Activated CD8-positive, alpha-beta memory T cell treated with anti-CD3 and anti-CD28 coated beads, Interleukin-2, amount 50 U/mL, for 4 hours (primary cell): ENCODE data around the gene CAMTA1.

ENCODE experiments used
- DNase-seq: peaks from one replicate; pipeline ENCODE4 v3.0.0-alpha.2; 2020

Gene CAMTA1

GRCh38 chr1:7473223-7474142 is 688.2 kb downstream of the CAMTA1 start:
- DNase-seq = no peak

DNA sequence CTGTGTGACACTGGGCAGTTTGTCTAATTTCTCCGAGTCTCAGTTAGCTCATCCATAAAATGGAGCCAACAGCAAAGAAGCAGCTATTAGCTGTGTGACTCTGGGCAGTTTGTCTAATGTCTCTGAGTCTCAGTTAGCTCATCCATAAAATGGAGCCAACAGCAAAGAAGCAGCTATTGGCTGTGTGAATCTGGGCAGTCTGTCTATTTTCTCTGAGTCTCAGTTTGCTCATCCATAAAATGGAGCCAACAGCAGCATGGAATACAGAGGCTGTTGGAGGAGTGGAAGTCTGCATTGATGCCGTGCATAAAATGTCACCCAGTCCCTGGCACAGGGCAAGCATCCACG is 688.9 kb downstream of the CAMTA1 start:
- no peak for DNase-seq

DNA sequence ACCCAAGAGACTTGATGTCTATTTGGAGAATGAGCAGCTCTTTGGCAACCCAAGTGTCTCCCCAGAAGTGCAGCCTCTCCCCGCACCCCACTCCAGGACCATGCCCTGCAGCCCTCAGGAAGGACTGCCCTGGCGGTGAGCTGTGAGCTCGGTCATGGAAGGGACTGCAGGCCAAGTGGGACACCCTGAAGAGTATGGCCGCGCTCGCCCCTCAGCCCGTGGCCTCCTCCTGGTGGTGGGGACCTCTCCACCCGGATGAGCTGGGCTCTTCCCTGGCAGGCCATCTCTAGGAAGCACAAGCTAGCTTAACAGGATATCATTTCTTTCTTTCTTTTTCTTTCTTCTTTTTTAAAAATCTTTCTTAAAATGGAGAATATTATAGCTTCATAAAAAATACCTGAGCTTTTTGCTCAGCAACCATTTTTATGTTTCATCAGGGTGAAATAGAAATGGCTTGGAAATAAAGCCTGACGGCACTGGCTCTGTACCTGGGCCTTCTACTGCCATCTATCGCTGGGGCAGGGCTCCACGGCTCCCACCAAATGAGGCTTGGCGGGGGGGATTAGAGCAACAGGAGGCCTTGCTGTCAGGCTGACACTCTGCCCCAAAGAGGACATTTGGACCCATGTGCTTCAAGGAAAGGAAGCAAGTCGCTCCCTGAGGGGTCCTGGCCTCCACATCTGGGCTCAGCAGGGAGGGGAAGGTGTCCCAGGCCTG is 689.7 kb downstream of the CAMTA1 start:
- no peak for DNase-seq

DNA sequence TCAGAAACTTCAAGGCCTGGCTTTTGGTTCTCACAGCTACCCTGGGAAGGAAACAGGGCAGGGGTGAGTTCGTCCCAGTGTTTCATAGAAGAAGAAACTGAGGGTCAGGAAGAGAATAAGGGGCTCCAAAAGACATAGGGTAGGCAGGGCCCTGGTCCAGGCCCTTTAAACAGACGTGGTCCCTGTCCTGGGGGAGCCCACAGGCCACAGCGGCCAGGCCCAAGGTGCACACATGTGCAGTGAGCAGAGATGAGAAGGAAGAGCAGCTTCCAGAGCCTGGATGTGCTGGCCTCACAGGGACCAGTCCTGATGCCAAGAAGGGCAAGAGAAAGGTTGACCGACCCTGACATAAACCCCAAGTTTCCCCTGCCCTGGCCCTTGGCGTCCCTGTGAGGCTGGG is 690.4 kb downstream of the CAMTA1 start:
- no peak for DNase-seq

- DNase-seq = no peak
These were observed 691.1 kb downstream of the CAMTA1 start for GRCh38 chr1:7476402-7476801.

DNA sequence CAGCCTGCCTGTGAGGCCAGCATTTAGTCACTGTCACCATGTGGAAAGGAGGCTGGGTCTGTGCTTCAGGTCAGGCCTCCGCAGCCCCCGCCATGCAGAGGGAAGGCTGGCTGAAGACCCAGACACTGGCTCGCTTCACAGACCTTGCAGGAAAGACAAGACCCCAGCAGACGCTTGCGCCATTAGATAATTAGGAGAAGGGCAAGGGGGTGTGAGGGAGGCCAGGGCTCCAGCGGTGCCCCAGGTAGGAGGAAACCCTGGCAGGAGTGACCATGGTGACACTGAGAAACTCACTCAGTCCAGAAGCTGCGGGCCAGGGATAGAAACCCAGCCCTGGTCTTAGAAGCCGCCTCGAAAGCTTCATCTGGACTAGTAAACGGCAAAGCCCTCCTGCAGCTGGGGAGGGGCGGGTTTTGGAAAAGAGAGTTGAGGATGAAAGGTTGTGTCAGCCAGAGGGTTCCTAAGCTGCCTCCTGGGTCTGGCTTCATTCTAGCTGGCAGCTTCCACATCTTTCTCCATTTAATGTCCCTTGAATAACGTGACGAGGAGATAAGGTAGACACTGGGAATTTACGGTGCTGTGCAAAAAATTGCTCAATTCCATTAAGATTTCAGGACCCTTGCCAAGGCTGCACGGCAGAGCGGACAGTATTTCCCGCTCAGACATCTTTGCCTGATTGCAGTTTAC is 691.8 kb downstream of the CAMTA1 start:
- DNase-seq = no peak

DNA sequence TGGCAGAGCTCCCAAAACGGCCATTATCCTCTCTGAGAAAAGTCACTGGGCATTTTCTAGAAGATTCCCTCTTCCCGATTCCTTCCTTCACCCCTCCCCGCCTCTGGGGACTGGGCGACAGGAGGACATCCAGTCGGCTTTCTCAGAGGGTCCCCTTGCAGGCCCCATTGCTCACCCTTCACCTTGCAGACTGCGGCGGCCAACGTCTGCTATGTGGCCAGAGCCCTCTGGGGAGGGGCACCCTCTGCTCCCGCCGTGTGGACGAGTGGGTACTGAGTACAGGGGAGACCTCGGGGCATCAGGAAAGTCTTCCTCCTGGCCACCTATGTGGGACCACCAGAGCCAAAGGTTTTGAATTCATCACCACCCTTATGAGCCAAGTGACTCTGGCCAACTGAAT is 692.3 kb downstream of the CAMTA1 start:
- no peak for DNase-seq

GRCh38 chr1:7478142-7478790 is 693.0 kb downstream of the CAMTA1 start:
- no peak for DNase-seq

GRCh38 chr1:7478809-7479499 is 693.7 kb downstream of the CAMTA1 start:
- no peak for DNase-seq

GRCh38 chr1:7479571-7479970 is 694.3 kb downstream of the CAMTA1 start:
- DNase-seq = no peak

GRCh38 chr1:7481194-7481593 is 695.9 kb downstream of the CAMTA1 start:
- no peak for DNase-seq

DNA sequence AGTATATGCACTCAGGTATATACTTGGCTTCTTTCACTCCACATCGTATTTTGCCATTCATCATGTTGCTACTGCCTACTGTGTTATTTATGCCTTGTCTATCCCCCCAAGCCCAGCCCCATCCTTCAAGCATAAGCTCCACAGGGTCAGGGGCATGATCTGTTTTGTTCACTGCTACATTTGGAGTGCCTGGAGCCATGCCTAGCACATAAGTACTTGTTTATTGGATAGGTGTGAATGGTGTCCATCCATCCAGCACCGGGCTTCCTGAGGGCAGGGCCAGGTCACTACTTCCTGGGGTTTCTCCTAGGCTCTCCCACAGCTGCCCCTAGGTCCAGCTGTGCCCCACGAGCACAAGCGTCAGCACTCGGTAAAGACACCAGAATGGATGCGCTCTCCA is 696.8 kb downstream of the CAMTA1 start:
- no peak for DNase-seq

- no peak for DNase-seq
These were observed 697.7 kb downstream of the CAMTA1 start for GRCh38 chr1:7482772-7483495.

DNA sequence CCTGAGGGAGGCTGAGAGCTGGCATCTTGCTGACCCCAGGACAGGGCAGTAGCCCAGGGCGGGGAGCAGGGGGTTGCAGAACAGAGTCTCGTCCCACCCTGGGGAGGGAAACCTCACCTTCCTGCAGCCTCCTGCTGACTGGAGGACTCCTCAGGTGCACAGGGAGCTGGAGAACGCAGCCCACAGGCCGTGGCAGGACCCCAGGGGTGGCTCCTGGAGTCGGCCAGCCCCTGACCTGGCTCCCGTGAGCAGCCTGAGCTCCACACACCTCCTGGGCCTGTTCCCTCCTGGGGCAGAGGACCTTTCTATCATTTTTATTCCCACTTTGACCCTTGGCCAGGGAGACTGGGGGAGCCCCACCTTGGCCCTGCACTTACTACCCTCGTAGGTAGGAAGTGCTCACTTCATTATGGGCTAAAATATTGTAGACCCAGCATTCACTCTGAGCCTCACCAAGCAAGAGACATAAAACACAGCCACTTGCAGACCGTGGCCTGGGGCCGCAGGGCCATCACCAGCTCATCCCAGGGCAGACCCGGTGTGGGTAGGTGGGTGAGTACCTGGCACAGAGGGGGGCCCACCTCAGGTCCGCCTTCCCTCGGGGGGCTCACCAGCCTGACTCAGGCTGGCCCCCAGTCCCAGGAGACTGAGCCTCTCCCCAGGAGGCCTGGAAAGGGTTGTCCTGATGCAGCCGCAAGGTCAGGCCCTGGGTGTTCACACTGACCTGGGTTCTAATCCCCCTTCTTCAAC is 698.6 kb downstream of the CAMTA1 start:
- no peak for DNase-seq

- no peak for DNase-seq
These were observed 700.0 kb downstream of the CAMTA1 start for GRCh38 chr1:7485086-7485780.

DNA sequence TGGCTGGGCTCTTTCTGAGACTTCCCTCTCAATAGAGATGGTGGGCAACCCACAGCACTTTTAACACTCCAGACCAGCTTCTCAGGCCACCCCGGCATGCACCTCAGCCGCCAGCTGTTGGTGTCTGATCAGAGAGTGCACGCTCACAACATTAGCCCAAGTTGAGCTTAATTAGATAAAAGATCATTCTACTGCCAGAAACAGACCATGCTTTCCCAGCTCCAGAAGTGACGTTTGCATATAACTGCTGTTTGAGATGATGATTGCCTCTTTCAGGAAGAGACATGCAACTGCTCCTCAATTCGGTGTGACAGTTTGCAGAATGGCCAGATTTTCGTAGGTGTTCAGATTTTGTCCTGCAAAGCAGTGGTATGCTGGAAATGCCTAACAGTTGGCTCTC is 700.6 kb downstream of the CAMTA1 start:
- no peak for DNase-seq

- DNase-seq = no peak
These were observed 702.7 kb downstream of the CAMTA1 start for GRCh38 chr1:7487766-7488474.

GRCh38 chr1:7488475-7488842 is 703.2 kb downstream of the CAMTA1 start:
- DNase-seq = no peak

- no peak for DNase-seq
These were observed 704.3 kb downstream of the CAMTA1 start for GRCh38 chr1:7489586-7489985.

- no peak for DNase-seq
These were observed 705.3 kb downstream of the CAMTA1 start for GRCh38 chr1:7490576-7490975.
